Neural cell (in vitro differentiated cells): Measurements from ENCODE around the gene MED15.

Experiments used
- CTCF ChIP-seq: fragments of 450-650 bp; IDR thresholded peaks from 2 replicates; pipeline ENCODE4 v1.5.1; 2014; ENCODE audit warnings: antibody characterized with exemption, mild to moderate bottlenecking, moderate library complexity; ENCODE audit not compliant: poor library complexity, severe bottlenecking
- EZH2 ChIP-seq: fragments of 200-600, 300-800 bp; shearing (Covaris generic), sonication (generic); IDR thresholded peaks from 2 replicates; pipeline ENCODE4 v1.6.1; 2014; ENCODE audit warnings: antibody characterized with exemption, low read length, borderline replicate concordance, mild to moderate bottlenecking; ENCODE audit not compliant: insufficient read depth, poor library complexity, severe bottlenecking
- MXI1 ChIP-seq: fragments of 450-650 bp; conservative IDR thresholded peaks from 2 replicates; pipeline ENCODE4 v1.6.1; 2014; ENCODE audit warnings: antibody characterized with exemption, mild to moderate bottlenecking; ENCODE audit not compliant: poor library complexity, severe bottlenecking
- POLR2AphosphoS5 ChIP-seq: IDR thresholded peaks from 2 replicates; pipeline ENCODE4 v1.6.1; 2012

GRCh38 chr22:20606784-20607128 lies 99.3 kb downstream of the MED15 start:
- TF ChIP-seq POLR2AphosphoS5 (no peak), CTCF (no peak), EZH2 (no peak), MXI1 (no peak)
